ENCODE measurements around the gene FERMT3.

DNA sequence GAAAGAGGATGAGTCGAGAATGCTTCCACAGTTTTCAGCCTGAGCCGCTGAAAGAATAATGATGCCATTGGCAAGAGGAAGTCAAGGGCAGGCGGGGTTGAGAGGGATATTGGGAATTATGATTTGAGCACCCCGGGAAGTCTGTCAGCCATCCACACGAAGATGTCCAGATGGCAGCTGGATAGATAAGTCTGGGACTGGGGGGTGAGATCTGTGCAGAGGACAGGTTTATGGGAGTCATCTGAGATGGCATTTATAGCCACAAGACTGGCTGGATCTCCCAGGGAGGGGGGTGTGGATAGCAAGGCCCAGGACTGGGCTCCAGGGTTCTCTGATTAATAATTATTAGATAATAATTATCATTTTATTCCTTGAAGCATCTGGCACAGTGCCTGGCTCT, 25.6 kb upstream of the FERMT3 start:
- TF ChIP-seq, protein P1, sequence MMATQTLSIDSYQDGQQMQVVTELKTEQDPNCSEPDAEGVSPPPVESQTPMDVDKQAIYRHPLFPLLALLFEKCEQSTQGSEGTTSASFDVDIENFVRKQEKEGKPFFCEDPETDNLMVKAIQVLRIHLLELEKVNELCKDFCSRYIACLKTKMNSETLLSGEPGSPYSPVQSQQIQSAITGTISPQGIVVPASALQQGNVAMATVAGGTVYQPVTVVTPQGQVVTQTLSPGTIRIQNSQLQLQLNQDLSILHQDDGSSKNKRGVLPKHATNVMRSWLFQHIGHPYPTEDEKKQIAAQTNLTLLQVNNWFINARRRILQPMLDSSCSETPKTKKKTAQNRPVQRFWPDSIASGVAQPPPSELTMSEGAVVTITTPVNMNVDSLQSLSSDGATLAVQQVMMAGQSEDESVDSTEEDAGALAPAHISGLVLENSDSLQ (IDR thresholded peaks at IDR 0.05), result no peak
- TF ChIP-seq SP1 (IDR thresholded peaks at IDR 0.05) (no peak), FOXA1 (IDR thresholded peaks at IDR 0.05) (no peak), ZNF384 (IDR thresholded peaks at IDR 0.05) (no peak), TARDBP (IDR thresholded peaks at IDR 0.05) (no peak)
